A549 (cell line): ENCODE data around the gene MPRIP. TPM values are rescaled to one million over a fixed set of nuclear protein-coding genes. Genes with fewer than 3 reads are reported as not detected.

Experiments used
- ATAC-seq, 2 experiments: fragments of 200-7000 bp in 1 of 2; fragments of >200 bp in 1 of 2; cut with Nextera tagmentation in 1 of 2; cut with Tn5 transposase in 1 of 2; 3 replicates each; pipeline versions ENCODE4 v1.8.0 to v1.9.1; 2018 to 2020; ENCODE audit warnings: mild to moderate bottlenecking in 1 of 2, moderate library complexity in 1 of 2
- CTCF ChIA-PET: fragments of 300-600 bp; sonication (Branson Sonifier 250); formaldehyde crosslinking; extraction: SDS; loops from one replicate; lab custom pipeline; 2021; ENCODE audit warnings: antibody characterized with exemption, inconsistent platforms; lab: Yijun Ruan, JAX
- POLR2A ChIA-PET: fragments of 350-600 bp; formaldehyde crosslinking; extraction: SDS; loops from one replicate; lab custom pipeline; 2021; ENCODE audit warnings: antibody characterized with exemption, inconsistent platforms; lab: Yijun Ruan, JAX
- DNase-seq, 2 experiments: peaks; one replicate each; pipeline versions ENCODE4 v3.0.0 to v3.0.0-alpha.2; 2011 to 2016; ENCODE audit warnings: low read depth in 1 of 2, low spot score in 1 of 2
- FAIRE-seq: peaks from 2 replicates; lab custom pipeline; 2011; peaks lifted over from hg19 to GRCh38; lab: Jason Lieb, UNC
- H3K27ac ChIP-seq, 2 experiments: fragments of >200 bp; sonication (Bioruptor Twin); formaldehyde crosslinking; 3 replicates each; pipeline ENCODE4 v1.5.1; 2016 to 2017
- H3K4me1 ChIP-seq: fragments of >200 bp; sonication (Bioruptor Twin); formaldehyde crosslinking; 3 replicates; pipeline ENCODE4 v1.6.1; 2016
- H3K4me2 ChIP-seq: fragments of >200 bp; sonication (Bioruptor Twin); formaldehyde crosslinking; 3 replicates; pipeline ENCODE4 v1.6.1; 2016
- H3K4me3 ChIP-seq: fragments of >200 bp; sonication (Bioruptor Twin); formaldehyde crosslinking; 3 replicates; pipeline ENCODE4 v1.5.1; 2016
- H3K9me3 ChIP-seq: fragments of >200 bp; sonication (Bioruptor Twin); formaldehyde crosslinking; 3 replicates; pipeline ENCODE4 v1.6.1; 2016
- BHLHE40 ChIP-seq: IDR thresholded peaks from 2 replicates; pipeline ENCODE4 v1.6.1; 2012; ENCODE audit warnings: low read depth, low read length, inconsistent platforms
- CBX8 ChIP-seq: fragments of 200-600 bp; sonication (generic); IDR thresholded peaks from 2 replicates; pipeline ENCODE4 v1.6.1; 2016
- CEBPB ChIP-seq, 2 experiments: fragments of >200 bp in 1 of 2; sonication (Bioruptor Twin) in 1 of 2; formaldehyde crosslinking in 1 of 2; IDR thresholded peaks; 2 replicates each; pipeline ENCODE4 v1.6.1; 2012 to 2016
- CHD4 ChIP-seq: fragments of 200-600 bp; sonication (generic); IDR thresholded peaks from 2 replicates; pipeline ENCODE4 v1.6.1; 2016; ENCODE audit warnings: antibody characterized with exemption, mild to moderate bottlenecking, borderline replicate concordance
- FOSB ChIP-seq: fragments of 250-450 bp; sonication (Bioruptor Pico); IDR thresholded peaks from 2 replicates; pipeline ENCODE4 v1.5.0; 2020; ENCODE audit warnings: mild to moderate bottlenecking, moderate library complexity
- FOSL2 ChIP-seq, 2 experiments: fragments of 450-650 bp in 1 of 2; fragments of >200 bp in 1 of 2; sonication (Bioruptor Twin) in 1 of 2; formaldehyde crosslinking; IDR thresholded peaks; 2 replicates each; pipeline versions ENCODE4 v1.5.0 to v1.6.1; 2016 to 2020; ENCODE audit warnings: mild to moderate bottlenecking in 1 of 2, moderate library complexity in 1 of 2
- FOXS1 ChIP-seq: fragments of 250-450 bp; sonication (Bioruptor Pico); IDR thresholded peaks from 2 replicates; pipeline ENCODE4 v1.5.0; 2020; ENCODE audit warnings: mild to moderate bottlenecking, moderate library complexity
- HEYL ChIP-seq: fragments of 250-450 bp; sonication (Bioruptor Pico); IDR thresholded peaks from 2 replicates; pipeline ENCODE4 v1.8.0; 2021; ENCODE audit warnings: mild to moderate bottlenecking, moderate library complexity
- HOXB13 ChIP-seq: fragments of 250-450 bp; sonication (Bioruptor Pico); IDR thresholded peaks from 2 replicates; pipeline ENCODE4 v1.5.0; 2020; ENCODE audit warnings: low read depth, mild to moderate bottlenecking, moderate library complexity
- HOXB5 ChIP-seq: fragments of 250-450 bp; sonication (Bioruptor Pico); IDR thresholded peaks from 2 replicates; pipeline ENCODE4 v1.5.0; 2020; ENCODE audit warnings: mild to moderate bottlenecking, moderate library complexity
- KDM1A ChIP-seq: fragments of 200-600 bp; sonication (generic); IDR thresholded peaks from 2 replicates; pipeline ENCODE4 v1.6.1; 2016; ENCODE audit warnings: low read depth, mild to moderate bottlenecking
- NPAS2 ChIP-seq: fragments of 250-450 bp; sonication (Bioruptor Pico); IDR thresholded peaks from 2 replicates; pipeline ENCODE4 v1.8.0; 2022; ENCODE audit warnings: mild to moderate bottlenecking, moderate library complexity, borderline replicate concordance
- NR3C1 ChIP-seq: fragments of >200 bp; sonication (Bioruptor Twin); formaldehyde crosslinking; IDR thresholded peaks from 3 replicates; pipeline ENCODE4 v1.6.1; 2017
- POLR2A ChIP-seq: IDR thresholded peaks from 2 replicates; pipeline ENCODE4 v1.6.1; 2012; ENCODE audit warnings: mild to moderate bottlenecking, low read length
- RARB ChIP-seq: fragments of 250-450 bp; sonication (Bioruptor Pico); IDR thresholded peaks from 2 replicates; pipeline ENCODE4 v1.8.0; 2021; ENCODE audit warnings: mild to moderate bottlenecking, moderate library complexity
- RNF2 ChIP-seq: fragments of 200-600 bp; sonication (generic); IDR thresholded peaks from 2 replicates; pipeline ENCODE4 v1.6.1; 2016; ENCODE audit warnings: low read depth, mild to moderate bottlenecking, antibody characterized with exemption, moderate library complexity, borderline replicate concordance
- ZNF302 ChIP-seq: fragments of 250-450 bp; sonication (Bioruptor Pico); IDR thresholded peaks from 2 replicates; pipeline ENCODE4 v1.9.0; 2021; ENCODE audit warnings: inconsistent platforms, mild to moderate bottlenecking, moderate library complexity
- WGBS: methylation state at CpG from one replicate; pipeline ENCODE4 v1.1.6; 2017; ENCODE audit errors: missing lambda C conversion rate; 5-methylcytosine and 5-hydroxymethylcytosine counted together
- polyA plus RNA-seq, 4 experiments: library from polyadenylated mRNA; depleted of rRNA in 3 of 4; stranded (reverse); fragments of >200 nt; fragmentation: RNase III in 1 of 4; extraction: RNeasy Plus Mini Kit Qiagen cat#74134 plus additional on column Dnase treatment in 1 of 4; gene quantifications; 2 replicates in 3 of 4; 3 replicates in 1 of 4; pipeline ENCODE4 v1.2.3, GENCODE V29; 2011 to 2017
- TF ChIP-seq, protein P1 (sequence below): fragments of 150-350 bp; IDR thresholded peaks from 2 replicates; pipeline ENCODE4 v1.6.1; 2014; ENCODE audit warnings: low read depth, mild to moderate bottlenecking, low read length
- TF ChIP-seq, protein P2 (sequence below): fragments of 200-600 bp; sonication (generic); IDR thresholded peaks from 2 replicates; pipeline ENCODE4 v1.6.1; 2016; ENCODE audit warnings: antibody characterized with exemption, mild to moderate bottlenecking, moderate library complexity
- TF ChIP-seq, protein P3 (sequence below): IDR thresholded peaks from 2 replicates; pipeline ENCODE4 v1.6.1; 2012

MPRIP gene
- polyA plus RNA-seq, 2 of the 4 experiments (the other 2 are of a cell fraction), result 147 to 228 TPM

DNA sequence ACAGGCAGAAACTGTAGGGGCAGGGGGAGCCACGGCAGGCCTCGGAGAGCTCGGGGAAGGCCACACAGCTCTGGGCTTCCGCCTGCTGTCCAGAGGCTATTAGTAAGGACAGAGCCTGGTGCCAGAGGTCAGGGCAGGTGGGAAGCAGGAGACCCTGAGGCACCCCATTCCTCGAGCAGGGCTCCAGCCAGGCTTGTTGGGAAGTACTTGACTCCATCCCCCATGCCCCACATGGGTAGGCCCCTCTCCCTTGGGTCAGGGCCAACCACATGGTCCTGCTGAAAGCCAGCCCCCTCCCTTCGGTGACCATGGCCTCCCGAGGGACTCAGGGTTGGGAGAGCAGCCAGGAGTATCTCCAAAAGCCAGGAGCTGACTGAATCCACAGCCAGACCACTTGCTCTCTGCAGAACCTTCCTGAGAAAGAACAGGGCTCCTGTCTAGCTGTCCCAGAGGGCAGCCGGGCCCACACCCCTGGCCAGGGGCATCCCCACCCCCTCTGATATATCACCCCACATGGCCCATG is 17.4 kb upstream of the MPRIP start:
- FAIRE-seq (no peak), DNase-seq (no peak)
- CTCF ChIA-PET, result no interaction called here

DNA sequence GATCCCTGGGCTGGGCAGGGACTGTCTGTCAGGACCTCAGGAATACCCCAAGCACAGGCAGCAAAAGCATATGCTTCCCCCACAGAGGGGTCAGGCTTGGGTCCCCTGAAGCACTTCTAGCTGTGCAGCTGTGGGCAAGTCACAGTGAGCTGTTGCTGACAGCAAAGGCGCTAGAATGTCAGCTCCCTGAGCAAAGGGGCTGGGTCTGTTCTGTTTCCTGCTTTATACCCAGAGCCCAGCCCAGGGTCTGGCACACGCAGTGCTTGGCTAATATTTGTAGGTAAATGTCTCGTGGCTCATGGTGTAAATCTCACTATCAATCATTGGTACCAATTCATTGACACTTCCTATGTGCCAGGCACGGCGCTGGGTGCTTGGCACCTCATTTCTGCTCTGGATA is 16.6 kb upstream of the MPRIP start:
- 82% methylated on average over 5 of the region's 5 CpGs for WGBS
- DNase-seq (no peak), ATAC-seq (no peak), FAIRE-seq (no peak)
- peak overlapping the region; percentile 13; the same call in 2 of the 3 replicates for H3K4me2 ChIP-seq
- H3K9me3 ChIP-seq, result no peaks in the 10 kb centered on the region
- ChIA-PET POLR2A (no interaction called here), CTCF (interaction anchor here (1.9 kb wide), 1 partner anchor 11 kb away, joined by 6 read pairs; no protein-coding TSS in a partner anchor)
- peaks cover 92% of the 10 kb centered on the region for H3K4me1 ChIP-seq
- H3K4me3 ChIP-seq, result no peak overlapping the region
- H3K27ac ChIP-seq, result peak overlapping the region; percentile 94 to 98
- TF ChIP-seq FOSL2 (IDR thresholded peaks at IDR 0.05) (no peak), FOSL2 (CRISPR knock-in tag; IDR thresholded peaks at IDR 0.05) (0 out of 2 replicates have a peak, but pooled peaks have one; percentile 1), CEBPB (IDR thresholded peaks at IDR 0.05) (no peak)

More for the DNA sequence above, 17.4 kb upstream of the MPRIP start:
- no peaks in the 10 kb centered on the region for H3K9me3 ChIP-seq
- no peak for ATAC-seq
- POLR2A ChIA-PET, result no interaction called here
- no peak overlapping the region for H3K4me3 ChIP-seq
- 0 out of 2 replicates have a peak, but pooled peaks have one; percentile 17 for TF ChIP-seq HEYL
- TF ChIP-seq NR3C1, result no peak
- TF ChIP-seq, protein P1, sequence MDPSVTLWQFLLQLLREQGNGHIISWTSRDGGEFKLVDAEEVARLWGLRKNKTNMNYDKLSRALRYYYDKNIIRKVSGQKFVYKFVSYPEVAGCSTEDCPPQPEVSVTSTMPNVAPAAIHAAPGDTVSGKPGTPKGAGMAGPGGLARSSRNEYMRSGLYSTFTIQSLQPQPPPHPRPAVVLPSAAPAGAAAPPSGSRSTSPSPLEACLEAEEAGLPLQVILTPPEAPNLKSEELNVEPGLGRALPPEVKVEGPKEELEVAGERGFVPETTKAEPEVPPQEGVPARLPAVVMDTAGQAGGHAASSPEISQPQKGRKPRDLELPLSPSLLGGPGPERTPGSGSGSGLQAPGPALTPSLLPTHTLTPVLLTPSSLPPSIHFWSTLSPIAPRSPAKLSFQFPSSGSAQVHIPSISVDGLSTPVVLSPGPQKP, result no peak
- no peak for TF ChIP-seq RNF2
- TF ChIP-seq HOXB5 (CRISPR knock-in tag), result no peak
- peak overlapping the region; percentile 13; the same call in 1 of the 3 replicates for H3K4me2 ChIP-seq
- 87% methylated on average over 8 of the region's 8 CpGs for WGBS
- peaks cover 92% of the 10 kb centered on the region for H3K4me1 ChIP-seq
- peak overlapping the region; percentile 94 to 98 for H3K27ac ChIP-seq

DNA sequence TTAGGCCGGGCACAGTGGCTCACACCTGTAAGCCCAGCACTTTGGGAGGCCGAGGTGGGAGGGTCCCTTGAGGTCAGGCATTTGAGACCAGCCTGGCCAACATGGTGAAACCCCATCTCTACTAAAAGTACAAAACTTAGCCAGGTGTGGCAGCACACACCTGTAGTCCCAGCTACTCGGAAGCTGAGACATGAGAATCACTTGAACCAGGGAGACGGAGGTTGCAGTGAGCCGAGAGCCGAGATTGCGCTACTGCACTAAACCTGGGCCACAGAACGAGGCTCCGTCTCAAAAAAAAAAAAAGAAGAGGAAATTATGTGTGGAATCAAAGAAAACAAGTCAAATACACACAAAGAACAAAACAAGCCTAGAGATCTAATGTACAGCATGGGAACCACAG is 16.1 kb upstream of the MPRIP start:
- FAIRE-seq, result no peak
- no peak overlapping the region; the same call in 2 of the 3 replicates for H3K4me2 ChIP-seq
- no peak for DNase-seq
- no peak for ATAC-seq
- H3K27ac ChIP-seq, result peak overlapping the region; percentile 94 to 98
- TF ChIP-seq, protein P2, sequence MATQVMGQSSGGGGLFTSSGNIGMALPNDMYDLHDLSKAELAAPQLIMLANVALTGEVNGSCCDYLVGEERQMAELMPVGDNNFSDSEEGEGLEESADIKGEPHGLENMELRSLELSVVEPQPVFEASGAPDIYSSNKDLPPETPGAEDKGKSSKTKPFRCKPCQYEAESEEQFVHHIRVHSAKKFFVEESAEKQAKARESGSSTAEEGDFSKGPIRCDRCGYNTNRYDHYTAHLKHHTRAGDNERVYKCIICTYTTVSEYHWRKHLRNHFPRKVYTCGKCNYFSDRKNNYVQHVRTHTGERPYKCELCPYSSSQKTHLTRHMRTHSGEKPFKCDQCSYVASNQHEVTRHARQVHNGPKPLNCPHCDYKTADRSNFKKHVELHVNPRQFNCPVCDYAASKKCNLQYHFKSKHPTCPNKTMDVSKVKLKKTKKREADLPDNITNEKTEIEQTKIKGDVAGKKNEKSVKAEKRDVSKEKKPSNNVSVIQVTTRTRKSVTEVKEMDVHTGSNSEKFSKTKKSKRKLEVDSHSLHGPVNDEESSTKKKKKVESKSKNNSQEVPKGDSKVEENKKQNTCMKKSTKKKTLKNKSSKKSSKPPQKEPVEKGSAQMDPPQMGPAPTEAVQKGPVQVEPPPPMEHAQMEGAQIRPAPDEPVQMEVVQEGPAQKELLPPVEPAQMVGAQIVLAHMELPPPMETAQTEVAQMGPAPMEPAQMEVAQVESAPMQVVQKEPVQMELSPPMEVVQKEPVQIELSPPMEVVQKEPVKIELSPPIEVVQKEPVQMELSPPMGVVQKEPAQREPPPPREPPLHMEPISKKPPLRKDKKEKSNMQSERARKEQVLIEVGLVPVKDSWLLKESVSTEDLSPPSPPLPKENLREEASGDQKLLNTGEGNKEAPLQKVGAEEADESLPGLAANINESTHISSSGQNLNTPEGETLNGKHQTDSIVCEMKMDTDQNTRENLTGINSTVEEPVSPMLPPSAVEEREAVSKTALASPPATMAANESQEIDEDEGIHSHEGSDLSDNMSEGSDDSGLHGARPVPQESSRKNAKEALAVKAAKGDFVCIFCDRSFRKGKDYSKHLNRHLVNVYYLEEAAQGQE, result no peak
- peak; percentile 70; the same call in 1 of the 2 replicates for TF ChIP-seq HOXB13 (CRISPR knock-in tag)
- no peak for TF ChIP-seq NPAS2
- H3K9me3 ChIP-seq, result no peaks in the 10 kb centered on the region
- no peak overlapping the region for H3K4me3 ChIP-seq
- peaks cover 92% of the 10 kb centered on the region for H3K4me1 ChIP-seq
- ChIA-PET CTCF (interaction anchor here (0.9 to 1.9 kb wide), 4 partner anchors 11 to 25 kb away, joined by 3 to 6 read pairs (median 4); no protein-coding TSS in a partner anchor), POLR2A (no interaction called here)
- WGBS, result 84% methylated on average over 9 of the region's 9 CpGs

DNA sequence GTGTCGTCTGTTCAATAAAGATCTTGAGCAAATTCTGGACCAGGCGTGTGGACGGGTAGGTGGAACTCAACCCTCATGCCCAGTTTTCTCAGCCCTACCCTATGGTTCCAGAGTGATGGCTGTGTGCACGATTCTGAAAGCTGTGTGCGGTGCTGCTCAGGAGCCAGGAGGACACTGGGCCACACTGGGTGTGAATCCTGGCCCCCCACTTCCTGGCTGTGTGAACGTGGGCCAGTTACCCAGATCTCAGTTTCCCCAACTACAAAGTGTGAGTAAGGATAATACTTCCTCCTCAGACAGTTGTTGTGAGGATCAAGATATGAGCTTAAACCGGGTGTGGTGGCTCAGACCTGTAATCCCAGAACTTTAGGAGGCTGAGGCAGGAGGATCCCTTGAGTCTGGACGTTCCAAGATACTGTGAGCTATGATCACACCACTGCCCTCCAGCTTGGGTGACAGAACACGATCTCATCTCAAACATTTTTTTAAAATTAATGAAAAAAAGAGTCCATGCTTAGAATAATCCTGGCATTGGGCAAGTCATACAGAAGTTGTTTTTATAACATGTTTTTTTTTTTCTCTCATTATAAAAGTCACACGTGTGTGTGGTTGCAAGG is 14.7 kb upstream of the MPRIP start:
- Histone ChIP-seq H3K4me1 (peaks cover 92% of the 10 kb centered on the region), H3K4me2 (peak overlapping the region; percentile 90), H3K9me3 (no peaks in the 10 kb centered on the region), H3K27ac (peak overlapping the region; percentile 94 to 98), H3K4me3 (no peak overlapping the region)
- FAIRE-seq, result peak; percentile 84
- ChIA-PET POLR2A (interaction anchor here (0.7 to 2.2 kb wide), 7 partner anchors 10 to 56 kb away, joined by 3 to 19 read pairs (median 4); partner anchors contain the start of gene MPRIP), CTCF (interaction anchor here (0.6 to 3.3 kb wide), 14 partner anchors 8 to 909 kb away, joined by 3 to 13 read pairs (median 4); no protein-coding TSS in a partner anchor)
- ATAC-seq, result peak in 1 of 2 experiments; percentile 2; a peak in 4 of 6 replicates
- 53% methylated on average over 10 of the region's 10 CpGs for WGBS
- DNase-seq, result no peak
- peak; percentile 95 for TF ChIP-seq HOXB13 (CRISPR knock-in tag)
- 0 out of 2 replicates have a peak, but pooled peaks have one; percentile 8 for TF ChIP-seq POLR2A
- TF ChIP-seq ZNF302 (CRISPR knock-in tag), result peak; percentile 87
- no peak; the same call in 1 of the 2 replicates for TF ChIP-seq BHLHE40
- TF ChIP-seq, protein P3, sequence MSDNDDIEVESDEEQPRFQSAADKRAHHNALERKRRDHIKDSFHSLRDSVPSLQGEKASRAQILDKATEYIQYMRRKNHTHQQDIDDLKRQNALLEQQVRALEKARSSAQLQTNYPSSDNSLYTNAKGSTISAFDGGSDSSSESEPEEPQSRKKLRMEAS, result no peak
- peak; percentile 67; the same call in 1 of the 2 replicates for TF ChIP-seq FOXS1 (CRISPR knock-in tag)
- 0 out of 2 replicates have a peak, but pooled peaks have one; percentile 15 for TF ChIP-seq RARB (CRISPR knock-in tag)
- no peak for TF ChIP-seq CBX8
- peak; percentile 87; the same call in 1 of the 2 replicates for TF ChIP-seq FOSB (CRISPR knock-in tag)
- TF ChIP-seq, protein P1, result no peak
- TF ChIP-seq HOXB5 (CRISPR knock-in tag), result peak; percentile 95
- no peak for TF ChIP-seq CHD4
- no peak for TF ChIP-seq FOSL2 (IDR thresholded peaks at IDR 0.05)
- 0 out of 2 replicates have a peak, but pooled peaks have one; percentile 12 for TF ChIP-seq FOSL2 (CRISPR knock-in tag; IDR thresholded peaks at IDR 0.05)
- peak; percentile 78; the same call in 1 of the 2 replicates for TF ChIP-seq HEYL
- no peak for TF ChIP-seq KDM1A
